GM12873 (cell line): Measurements from ENCODE around the gene RNF111.

Experiments used
- TF ChIP-seq, protein P1 (sequence below): IDR thresholded peaks from 2 replicates; pipeline ENCODE4 v1.5.1; 2012; ENCODE audit warnings: low read depth, mild to moderate bottlenecking, moderate library complexity, low read length, control low read depth; ENCODE audit not compliant: insufficient read depth; ENCODE audit errors: missing control alignments

RNF111 gene

GRCh38 chr15:59104602-59104911 lies 117.1 kb downstream of the RNF111 start:
- TF ChIP-seq, protein P1, sequence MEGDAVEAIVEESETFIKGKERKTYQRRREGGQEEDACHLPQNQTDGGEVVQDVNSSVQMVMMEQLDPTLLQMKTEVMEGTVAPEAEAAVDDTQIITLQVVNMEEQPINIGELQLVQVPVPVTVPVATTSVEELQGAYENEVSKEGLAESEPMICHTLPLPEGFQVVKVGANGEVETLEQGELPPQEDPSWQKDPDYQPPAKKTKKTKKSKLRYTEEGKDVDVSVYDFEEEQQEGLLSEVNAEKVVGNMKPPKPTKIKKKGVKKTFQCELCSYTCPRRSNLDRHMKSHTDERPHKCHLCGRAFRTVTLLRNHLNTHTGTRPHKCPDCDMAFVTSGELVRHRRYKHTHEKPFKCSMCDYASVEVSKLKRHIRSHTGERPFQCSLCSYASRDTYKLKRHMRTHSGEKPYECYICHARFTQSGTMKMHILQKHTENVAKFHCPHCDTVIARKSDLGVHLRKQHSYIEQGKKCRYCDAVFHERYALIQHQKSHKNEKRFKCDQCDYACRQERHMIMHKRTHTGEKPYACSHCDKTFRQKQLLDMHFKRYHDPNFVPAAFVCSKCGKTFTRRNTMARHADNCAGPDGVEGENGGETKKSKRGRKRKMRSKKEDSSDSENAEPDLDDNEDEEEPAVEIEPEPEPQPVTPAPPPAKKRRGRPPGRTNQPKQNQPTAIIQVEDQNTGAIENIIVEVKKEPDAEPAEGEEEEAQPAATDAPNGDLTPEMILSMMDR: no peak

DNA sequence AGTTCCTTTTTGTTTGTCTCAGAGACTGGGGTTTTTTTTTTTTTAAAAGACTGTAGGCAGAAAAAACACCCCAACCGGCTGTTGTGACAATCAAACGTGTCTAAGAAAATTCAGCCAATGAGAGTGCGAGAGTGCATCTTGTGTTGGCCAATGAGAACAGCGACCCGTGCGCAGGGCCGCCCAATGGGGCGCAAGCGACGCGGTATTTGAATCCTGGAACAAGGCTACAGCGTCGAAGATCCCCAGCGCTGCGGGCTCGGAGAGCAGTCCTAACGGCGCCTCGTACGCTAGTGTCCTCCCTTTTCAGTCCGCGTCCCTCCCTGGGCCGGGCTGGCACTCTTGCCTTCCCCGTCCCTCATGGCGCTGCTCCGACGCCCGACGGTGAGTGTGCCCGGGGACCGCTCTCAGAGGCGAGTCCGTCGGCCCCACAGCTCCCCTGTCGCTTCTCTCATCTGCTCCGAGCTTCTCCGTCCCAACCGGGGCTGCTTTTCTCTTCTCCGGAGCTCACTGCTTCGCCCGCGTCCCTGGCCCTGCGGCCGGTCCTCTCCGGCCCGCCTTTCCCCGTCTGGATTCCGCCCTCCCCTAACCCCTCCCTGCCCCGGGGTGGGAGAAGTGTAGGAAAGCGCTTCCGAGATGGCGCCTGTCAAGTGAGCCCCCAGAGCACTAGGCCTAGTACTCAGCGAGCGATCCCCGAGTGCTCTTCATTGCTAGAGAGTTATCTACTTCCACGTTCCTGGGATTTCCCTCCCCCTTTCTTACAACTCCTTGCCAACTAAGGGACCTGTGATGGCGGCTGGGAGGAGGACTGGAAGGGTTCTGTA lies 117.7 kb downstream of the RNF111 start, which contains the start of gene CCNB2:
Gene CCNB2, plus strand, starts transcription at position 235 of the 821 bp plus-strand sequence. Its CDS starts 123 bp downstream, at position 358.
- TF ChIP-seq, protein P1: no peak

DNA sequence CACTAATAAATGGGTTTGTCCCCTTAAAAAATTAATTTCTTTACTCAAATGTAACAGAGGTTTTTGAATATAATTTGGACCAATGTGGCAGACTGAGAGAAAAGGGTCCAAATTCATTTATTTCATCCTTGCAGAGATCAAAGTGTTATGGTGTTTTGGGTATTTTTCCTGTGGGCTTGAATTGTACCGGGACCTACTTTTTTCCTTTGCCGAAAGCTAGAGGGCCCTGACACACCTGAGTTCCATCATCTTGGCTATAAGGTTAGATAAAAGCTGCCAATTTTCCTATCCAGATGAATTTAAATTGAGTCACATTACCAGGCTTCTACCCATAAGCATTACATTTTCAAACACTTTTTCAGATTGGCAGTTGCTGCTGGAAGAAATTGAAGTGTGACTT lies 118.4 kb downstream of the RNF111 start:
- TF ChIP-seq, protein P1: peak; percentile 18

GRCh38 chr15:59111251-59111650 lies 123.8 kb downstream of the RNF111 start:
- TF ChIP-seq, protein P1: no peak

- TF ChIP-seq, protein P1: no peak
These were observed 127.6 kb downstream of the RNF111 start for GRCh38 chr15:59115047-59115446.

DNA sequence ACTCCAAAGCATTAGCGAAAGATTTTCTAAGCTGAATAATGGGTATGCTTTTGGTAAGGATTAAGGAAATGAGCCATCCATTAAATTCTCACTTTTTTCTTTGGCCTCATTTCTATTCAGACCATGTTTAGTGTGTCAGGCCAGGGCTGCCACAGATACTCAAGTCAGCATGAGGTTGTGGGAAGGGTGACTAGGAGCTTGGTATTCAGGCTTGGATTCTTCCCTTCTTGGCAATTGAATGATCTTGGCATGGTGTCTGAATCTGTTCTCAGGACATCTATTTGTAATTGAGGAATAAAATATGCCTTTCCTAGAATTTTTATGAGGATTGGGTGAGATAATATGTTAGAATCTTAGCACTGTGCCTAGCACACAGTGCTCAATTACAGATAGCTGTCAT lies 128.7 kb downstream of the RNF111 start:
- TF ChIP-seq, protein P1: no peak

DNA sequence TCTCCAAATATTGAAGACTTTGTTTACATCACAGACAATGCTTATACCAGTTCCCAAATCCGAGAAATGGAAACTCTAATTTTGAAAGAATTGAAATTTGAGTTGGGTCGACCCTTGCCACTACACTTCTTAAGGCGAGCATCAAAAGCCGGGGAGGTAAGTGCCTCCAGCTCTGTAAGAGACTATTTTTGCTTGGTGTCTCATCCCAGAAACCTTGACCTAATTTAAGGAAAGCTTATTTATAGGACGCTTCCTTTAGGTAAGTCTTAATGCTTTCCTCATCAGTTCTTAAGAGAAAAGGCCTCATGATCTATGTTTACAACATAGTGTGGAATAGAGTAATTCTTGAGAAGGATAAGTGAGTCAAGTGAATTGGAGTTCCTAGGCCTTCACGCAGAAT lies 129.3 kb downstream of the RNF111 start:
- TF ChIP-seq, protein P1: no peak
